Measurements from ENCODE around the gene NELL1.

Gene NELL1

DNA sequence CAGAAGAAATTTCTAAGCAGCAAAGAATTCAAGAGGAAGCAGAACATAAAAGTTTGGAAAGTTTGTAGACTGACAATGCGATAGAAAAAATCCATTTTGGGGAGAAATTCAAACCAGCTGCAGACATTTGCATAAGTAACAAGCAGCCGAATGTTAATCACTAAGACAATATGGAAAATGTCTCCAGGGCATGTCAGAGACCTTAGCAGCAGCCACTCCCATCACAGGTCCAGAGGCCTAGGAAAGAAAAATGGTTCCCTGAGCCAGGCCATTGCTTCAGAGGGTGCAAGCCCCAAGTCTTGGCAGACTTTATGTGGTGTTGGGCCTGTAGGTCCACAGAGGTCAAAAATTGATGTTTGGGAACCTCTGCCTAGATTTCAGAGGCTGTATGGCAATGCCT, 155.4 kb downstream of the NELL1 start:
- FAIRE-seq (no peak), DNase-seq (ENCODE audit: insufficient read length, low spot score) (no peak)
- TF ChIP-seq, protein P1, sequence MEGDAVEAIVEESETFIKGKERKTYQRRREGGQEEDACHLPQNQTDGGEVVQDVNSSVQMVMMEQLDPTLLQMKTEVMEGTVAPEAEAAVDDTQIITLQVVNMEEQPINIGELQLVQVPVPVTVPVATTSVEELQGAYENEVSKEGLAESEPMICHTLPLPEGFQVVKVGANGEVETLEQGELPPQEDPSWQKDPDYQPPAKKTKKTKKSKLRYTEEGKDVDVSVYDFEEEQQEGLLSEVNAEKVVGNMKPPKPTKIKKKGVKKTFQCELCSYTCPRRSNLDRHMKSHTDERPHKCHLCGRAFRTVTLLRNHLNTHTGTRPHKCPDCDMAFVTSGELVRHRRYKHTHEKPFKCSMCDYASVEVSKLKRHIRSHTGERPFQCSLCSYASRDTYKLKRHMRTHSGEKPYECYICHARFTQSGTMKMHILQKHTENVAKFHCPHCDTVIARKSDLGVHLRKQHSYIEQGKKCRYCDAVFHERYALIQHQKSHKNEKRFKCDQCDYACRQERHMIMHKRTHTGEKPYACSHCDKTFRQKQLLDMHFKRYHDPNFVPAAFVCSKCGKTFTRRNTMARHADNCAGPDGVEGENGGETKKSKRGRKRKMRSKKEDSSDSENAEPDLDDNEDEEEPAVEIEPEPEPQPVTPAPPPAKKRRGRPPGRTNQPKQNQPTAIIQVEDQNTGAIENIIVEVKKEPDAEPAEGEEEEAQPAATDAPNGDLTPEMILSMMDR (IDR thresholded peaks at IDR 0.05; ENCODE audit: insufficient read depth, missing control alignments): no peak

- FAIRE-seq: no peak
- TF ChIP-seq, protein P1 (IDR thresholded peaks at IDR 0.05; ENCODE audit: insufficient read depth, missing control alignments): no peak
- no peak for DNase-seq (ENCODE audit: insufficient read length, low spot score)
These were observed 166.2 kb downstream of the NELL1 start for GRCh38 chr11:20835561-20835960.

- TF ChIP-seq, protein P1 (IDR thresholded peaks at IDR 0.05; ENCODE audit: insufficient read depth, missing control alignments): no peak
- no peak for DNase-seq (ENCODE audit: insufficient read length, low spot score)
- no peak for FAIRE-seq
These were observed 169.8 kb downstream of the NELL1 start for GRCh38 chr11:20839231-20839630.

DNA sequence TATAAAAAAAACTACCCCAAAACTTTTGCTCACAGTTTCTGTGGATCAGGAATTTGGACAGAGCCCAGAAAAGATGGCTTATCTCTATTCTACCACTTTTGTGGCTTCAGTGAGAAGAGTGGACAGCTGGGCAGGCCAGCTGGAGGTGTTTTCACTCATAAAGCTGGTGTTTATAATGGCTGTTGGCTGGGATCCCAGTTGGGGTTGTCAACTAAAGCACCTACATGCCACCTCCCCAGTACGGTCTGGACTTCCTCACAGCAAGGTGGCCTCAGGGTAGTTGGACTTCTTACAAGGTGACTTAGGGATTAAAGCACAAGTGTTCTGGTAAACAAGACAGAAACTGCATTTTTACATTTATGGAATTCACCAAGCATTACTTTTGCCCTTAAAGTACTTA, 171.0 kb downstream of the NELL1 start:
- DNase-seq (ENCODE audit: insufficient read length, low spot score): no peak
- TF ChIP-seq, protein P1 (IDR thresholded peaks at IDR 0.05; ENCODE audit: insufficient read depth, missing control alignments): no peak

DNA sequence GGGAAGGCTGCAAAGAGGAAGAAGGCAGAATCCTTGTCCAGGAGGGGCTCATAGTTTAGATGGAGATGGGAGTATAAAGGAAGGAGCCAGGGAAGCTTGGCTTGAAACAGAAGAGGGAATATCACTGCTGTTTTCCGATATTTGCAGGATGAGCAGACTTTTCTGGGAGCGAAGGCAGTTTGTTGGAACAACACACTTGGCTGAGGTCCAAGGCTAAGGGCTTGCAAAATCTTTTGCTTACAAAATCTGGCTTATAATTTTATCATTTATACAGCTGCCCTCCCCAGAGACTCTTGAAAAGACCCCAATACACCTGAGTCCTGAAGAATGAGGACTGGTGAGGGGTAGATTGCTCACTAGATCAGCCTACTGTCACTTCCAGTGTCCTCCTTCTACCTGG, 174.8 kb downstream of the NELL1 start:
- FAIRE-seq (no peak), DNase-seq (ENCODE audit: insufficient read length, low spot score) (no peak)

More for the DNA sequence above, 171.0 kb downstream of the NELL1 start:
- no peak for FAIRE-seq

DNA sequence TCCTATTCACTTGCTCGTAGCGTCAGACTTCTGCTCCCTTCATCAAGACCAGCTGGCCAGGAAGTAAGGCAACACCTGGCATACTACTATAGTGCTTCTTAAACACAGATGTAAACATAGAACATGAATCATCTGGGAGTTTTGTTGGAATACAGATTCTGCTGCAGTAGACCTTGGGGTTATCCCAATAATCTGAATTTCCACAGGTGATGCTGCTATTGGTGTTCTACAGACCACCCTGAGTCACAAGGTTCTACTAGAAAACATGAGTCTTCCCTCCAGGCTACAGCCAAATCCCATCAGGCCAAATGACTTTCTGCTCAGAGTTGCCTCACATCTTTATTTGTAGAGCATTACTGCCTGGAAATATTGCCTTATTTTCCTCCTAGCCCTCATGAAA, 175.2 kb downstream of the NELL1 start:
- TF ChIP-seq, protein P1 (IDR thresholded peaks at IDR 0.05; ENCODE audit: insufficient read depth, missing control alignments): no peak
- DNase-seq (ENCODE audit: insufficient read length, low spot score) (no peak), FAIRE-seq (no peak)

More for the DNA sequence above, 174.8 kb downstream of the NELL1 start:
- TF ChIP-seq, protein P1 (IDR thresholded peaks at IDR 0.05; ENCODE audit: insufficient read depth, missing control alignments): no peak

DNA sequence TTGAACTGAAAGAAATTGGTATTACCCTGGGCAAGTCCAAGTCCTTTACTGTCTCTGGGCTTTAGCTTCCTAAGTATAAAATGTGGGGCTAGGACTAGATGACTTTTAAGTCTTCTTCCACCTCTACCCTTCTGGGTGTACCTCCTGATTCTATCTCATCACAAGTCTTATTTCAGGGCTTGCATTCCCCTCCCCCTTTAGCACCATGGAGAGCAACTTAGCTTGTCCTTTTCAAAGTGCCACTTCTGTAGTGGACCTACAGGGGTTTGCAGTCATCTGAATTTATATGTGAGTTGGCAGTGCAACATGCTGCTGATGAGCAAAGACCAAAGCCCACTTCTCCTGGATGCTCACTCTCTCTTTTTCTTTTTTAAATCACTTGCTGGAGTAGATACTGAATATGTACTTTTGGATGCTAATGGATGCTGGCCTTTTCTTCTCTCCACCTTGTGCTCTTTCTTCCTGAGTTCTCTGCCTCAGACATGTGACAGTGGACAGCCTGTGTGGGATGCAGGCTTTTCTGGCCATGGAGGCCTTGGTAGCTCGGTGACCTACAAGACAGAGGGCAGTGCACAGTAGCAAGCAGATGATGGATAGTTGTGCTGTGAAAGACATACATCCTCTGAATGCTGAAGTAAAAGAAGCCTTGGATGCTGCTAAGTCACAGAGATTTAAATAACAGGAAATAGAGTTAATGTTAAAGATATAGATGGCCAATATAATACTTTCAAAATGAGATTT, 185.0 kb downstream of the NELL1 start:
- DNase-seq (ENCODE audit: insufficient read length, low spot score) (no peak), FAIRE-seq (no peak)
- TF ChIP-seq, protein P1 (IDR thresholded peaks at IDR 0.05; ENCODE audit: insufficient read depth, missing control alignments): no peak

Measured in D721Med (cell line).